ENCODE measurements around the gene RP2. TPM values are rescaled to one million over a fixed set of nuclear protein-coding genes. Genes with fewer than 3 reads are reported as not detected.

Gene RP2
- total RNA-seq, 1 experiment from 2014 or later: 32.7 TPM

DNA sequence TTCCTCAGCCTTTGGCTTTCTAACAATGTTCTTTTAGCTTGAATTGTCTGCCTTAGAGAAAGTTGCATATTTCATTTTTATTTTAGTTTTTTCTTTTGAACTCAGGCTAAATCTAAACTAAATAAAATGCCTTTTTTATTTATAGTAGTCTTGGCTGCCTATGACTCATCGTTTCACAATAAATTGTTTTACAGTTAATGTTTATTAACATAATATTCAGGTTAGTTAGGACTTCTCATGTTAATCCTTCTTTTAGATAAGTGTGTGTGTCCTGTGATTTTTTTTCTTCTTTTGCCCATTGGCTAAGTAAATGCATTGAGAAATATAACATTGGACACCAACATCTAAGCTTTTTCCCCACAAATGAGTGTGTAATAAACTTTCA lies 1.6 kb downstream of the RP2 start:
- no peak for DNase-seq
- no peaks in the 10 kb centered on the region for H3K9me3 ChIP-seq
- CTCF ChIA-PET: interaction anchor here (1.3 kb wide), 1 partner anchor 74 kb away, joined by 3 read pairs; the partner anchor contains the start of gene JADE3
- intact Hi-C loops (cut with micrococcal nuclease; ENCODE audit: unreplicated experiment): no loop called here
- peaks cover 12% of the 10 kb centered on the region for H3K4me1 ChIP-seq
- TF ChIP-seq, protein P1, sequence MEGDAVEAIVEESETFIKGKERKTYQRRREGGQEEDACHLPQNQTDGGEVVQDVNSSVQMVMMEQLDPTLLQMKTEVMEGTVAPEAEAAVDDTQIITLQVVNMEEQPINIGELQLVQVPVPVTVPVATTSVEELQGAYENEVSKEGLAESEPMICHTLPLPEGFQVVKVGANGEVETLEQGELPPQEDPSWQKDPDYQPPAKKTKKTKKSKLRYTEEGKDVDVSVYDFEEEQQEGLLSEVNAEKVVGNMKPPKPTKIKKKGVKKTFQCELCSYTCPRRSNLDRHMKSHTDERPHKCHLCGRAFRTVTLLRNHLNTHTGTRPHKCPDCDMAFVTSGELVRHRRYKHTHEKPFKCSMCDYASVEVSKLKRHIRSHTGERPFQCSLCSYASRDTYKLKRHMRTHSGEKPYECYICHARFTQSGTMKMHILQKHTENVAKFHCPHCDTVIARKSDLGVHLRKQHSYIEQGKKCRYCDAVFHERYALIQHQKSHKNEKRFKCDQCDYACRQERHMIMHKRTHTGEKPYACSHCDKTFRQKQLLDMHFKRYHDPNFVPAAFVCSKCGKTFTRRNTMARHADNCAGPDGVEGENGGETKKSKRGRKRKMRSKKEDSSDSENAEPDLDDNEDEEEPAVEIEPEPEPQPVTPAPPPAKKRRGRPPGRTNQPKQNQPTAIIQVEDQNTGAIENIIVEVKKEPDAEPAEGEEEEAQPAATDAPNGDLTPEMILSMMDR (IDR thresholded peaks at IDR 0.05; ENCODE audit: insufficient read depth in 1 of 2, low read depth in 1 of 2, low read length in 1 of 2, severe bottlenecking in 1 of 2, unreplicated experiment in 1 of 2): no peak
- peak overlapping the region; percentile 63 for H3K4me3 ChIP-seq (ENCODE audit: low read depth, low read length)
- no peak overlapping the region for H3K27ac Mint-ChIP-seq (ENCODE audit: unreplicated experiment)
- H3K27me3 ChIP-seq (replicated peaks; ENCODE audit: control insufficient read depth, insufficient read depth, low read length): no peaks in the 10 kb centered on the region
- H3K4me1 Mint-ChIP-seq (ENCODE audit: low read depth, unreplicated experiment): no peaks in the 10 kb centered on the region
- H3K36me3 Mint-ChIP-seq (ENCODE audit: insufficient read depth, unreplicated experiment): peaks cover 20% of the 10 kb centered on the region
- H3K36me3 ChIP-seq (ENCODE audit: control insufficient read depth, insufficient read depth, low read length): no peaks in the 10 kb centered on the region
- no peaks in the 10 kb centered on the region for H3K9me3 Mint-ChIP-seq (ENCODE audit: unreplicated experiment)
- peak overlapping the region; percentile 95 for H3K4me3 Mint-ChIP-seq (ENCODE audit: unreplicated experiment)
- no peaks in the 10 kb centered on the region for H3K27me3 Mint-ChIP-seq (ENCODE audit: insufficient read depth, unreplicated experiment)
- BruUV-seq (replicated peaks): no TSS peak
- POLR2A ChIA-PET: no interaction called here

DNA sequence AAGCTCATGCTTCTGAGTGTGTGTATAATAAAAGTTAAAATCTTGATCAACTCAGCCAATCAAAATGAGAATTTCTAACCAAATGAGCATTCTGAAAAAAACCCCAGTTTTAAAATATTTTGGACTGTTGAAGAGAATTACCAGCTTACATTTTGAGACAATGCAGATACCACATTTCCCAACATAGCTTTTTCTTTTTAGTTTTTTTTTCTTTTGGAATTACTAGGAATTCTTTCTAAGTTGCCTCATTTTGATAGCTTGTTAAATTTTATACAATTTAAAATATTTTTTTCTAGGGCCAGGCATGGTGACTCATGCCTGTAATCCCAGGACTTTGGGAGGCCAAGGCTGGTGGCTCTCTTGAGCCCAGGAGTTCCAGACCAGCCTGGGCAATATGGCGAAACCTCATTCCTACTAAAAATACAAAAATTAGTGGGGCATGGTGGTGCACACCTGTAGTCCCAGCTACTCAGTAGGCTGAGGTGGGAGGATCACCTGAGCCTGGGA lies 2.2 kb downstream of the RP2 start:
- peak overlapping the region; percentile 95 for H3K4me3 Mint-ChIP-seq (ENCODE audit: unreplicated experiment)
- intact Hi-C loops (cut with micrococcal nuclease; ENCODE audit: unreplicated experiment): no loop called here
- BruUV-seq (replicated peaks): no TSS peak

DNA sequence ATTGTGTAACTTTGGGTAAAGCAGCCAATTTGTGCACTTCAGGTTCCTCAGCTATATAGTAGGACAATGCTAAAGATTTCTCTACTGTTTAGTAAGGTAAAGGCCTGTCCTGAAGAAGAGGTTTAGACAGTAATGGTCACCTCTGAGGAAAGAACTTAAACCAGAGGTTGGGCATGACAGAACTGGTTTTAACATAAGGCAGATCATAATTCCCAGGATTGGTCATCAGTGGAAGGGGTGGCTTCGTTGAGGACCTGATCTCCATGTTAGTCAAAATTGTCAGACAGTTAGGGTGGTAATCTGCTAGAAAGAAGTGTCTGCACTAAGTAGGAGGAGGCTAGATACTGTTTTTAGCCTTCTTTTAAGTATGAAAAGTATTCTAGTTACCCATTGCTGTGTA lies 4.1 kb downstream of the RP2 start:
- Histone ChIP-seq H3K4me3 (ENCODE audit: low read depth, low read length) (no peak overlapping the region), H3K27me3 (replicated peaks; ENCODE audit: control insufficient read depth, insufficient read depth, low read length) (no peaks in the 10 kb centered on the region), H3K4me1 (peaks cover 12% of the 10 kb centered on the region), H3K9me3 (no peaks in the 10 kb centered on the region), H3K36me3 (ENCODE audit: control insufficient read depth, insufficient read depth, low read length) (no peaks in the 10 kb centered on the region)
- H3K36me3 Mint-ChIP-seq (ENCODE audit: insufficient read depth, unreplicated experiment): peaks cover 20% of the 10 kb centered on the region
- H3K27ac Mint-ChIP-seq (ENCODE audit: unreplicated experiment): no peak overlapping the region
- ChIA-PET POLR2A (no interaction called here), CTCF (no interaction called here)
- TF ChIP-seq, protein P1 (IDR thresholded peaks at IDR 0.05; ENCODE audit: insufficient read depth in 1 of 2, low read depth in 1 of 2, low read length in 1 of 2, severe bottlenecking in 1 of 2, unreplicated experiment in 1 of 2): no peak
- no peak for DNase-seq
- no TSS peak for BruUV-seq (replicated peaks)
- H3K9me3 Mint-ChIP-seq (ENCODE audit: unreplicated experiment): no peaks in the 10 kb centered on the region
- no peaks in the 10 kb centered on the region for H3K4me1 Mint-ChIP-seq (ENCODE audit: low read depth, unreplicated experiment)
- intact Hi-C loops (cut with micrococcal nuclease; ENCODE audit: unreplicated experiment): no loop called here
- no peak overlapping the region for H3K4me3 Mint-ChIP-seq (ENCODE audit: unreplicated experiment)
- no peaks in the 10 kb centered on the region for H3K27me3 Mint-ChIP-seq (ENCODE audit: insufficient read depth, unreplicated experiment)

More for the DNA sequence above, 2.2 kb downstream of the RP2 start:
- ChIA-PET POLR2A (no interaction called here), CTCF (interaction anchor here (1.3 kb wide), 1 partner anchor 73 kb away, joined by 3 read pairs; the partner anchor contains the start of gene JADE3)
- Histone ChIP-seq H3K9me3 (no peaks in the 10 kb centered on the region), H3K36me3 (ENCODE audit: control insufficient read depth, insufficient read depth, low read length) (no peaks in the 10 kb centered on the region), H3K4me3 (ENCODE audit: low read depth, low read length) (no peak overlapping the region), H3K4me1 (peaks cover 12% of the 10 kb centered on the region), H3K27me3 (replicated peaks; ENCODE audit: control insufficient read depth, insufficient read depth, low read length) (no peaks in the 10 kb centered on the region)
- H3K9me3 Mint-ChIP-seq (ENCODE audit: unreplicated experiment): no peaks in the 10 kb centered on the region
- H3K27me3 Mint-ChIP-seq (ENCODE audit: insufficient read depth, unreplicated experiment): no peaks in the 10 kb centered on the region
- no peak overlapping the region for H3K27ac Mint-ChIP-seq (ENCODE audit: unreplicated experiment)
- H3K36me3 Mint-ChIP-seq (ENCODE audit: insufficient read depth, unreplicated experiment): peaks cover 20% of the 10 kb centered on the region
- DNase-seq: no peak
- TF ChIP-seq, protein P1 (IDR thresholded peaks at IDR 0.05; ENCODE audit: insufficient read depth in 1 of 2, low read depth in 1 of 2, low read length in 1 of 2, severe bottlenecking in 1 of 2, unreplicated experiment in 1 of 2): no peak
- H3K4me1 Mint-ChIP-seq (ENCODE audit: low read depth, unreplicated experiment): no peaks in the 10 kb centered on the region

Data from Caco-2 (cell line).